CMK (cell line): Measurements from ENCODE around the gene NEURL1B.

Experiments
- DNase-seq: peaks from one replicate; pipeline ENCODE4 v3.0.0-alpha.2; 2010; ENCODE audit warnings: low read depth

Gene NEURL1B

GRCh38 chr5:172678902-172679301, 37.8 kb downstream of the NEURL1B start:
- no peak for DNase-seq

- DNase-seq = no peak
Observed at GRCh38 chr5:172679628-172680212, 38.7 kb downstream of the NEURL1B start.

GRCh38 chr5:172680921-172681320, 39.9 kb downstream of the NEURL1B start:
- DNase-seq = peak; percentile 80

- DNase-seq = no peak
Observed at GRCh38 chr5:172681421-172681820, 40.4 kb downstream of the NEURL1B start.

GRCh38 chr5:172683264-172683644, 42.2 kb downstream of the NEURL1B start:
- DNase-seq = no peak

- no peak for DNase-seq
Observed at GRCh38 chr5:172683645-172684471, 42.8 kb downstream of the NEURL1B start.

GRCh38 chr5:172685091-172685490, 44.0 kb downstream of the NEURL1B start:
- DNase-seq = no peak

GRCh38 chr5:172686111-172686510, 45.0 kb downstream of the NEURL1B start:
- no peak for DNase-seq

- no peak for DNase-seq
Observed at GRCh38 chr5:172686539-172687390, 45.7 kb downstream of the NEURL1B start.

- no peak for DNase-seq
Observed at GRCh38 chr5:172687940-172688339, 46.9 kb downstream of the NEURL1B start.

- DNase-seq = no peak
Observed at GRCh38 chr5:172688349-172689217, 47.5 kb downstream of the NEURL1B start.

- no peak for DNase-seq
Observed at GRCh38 chr5:172689218-172689572, 48.1 kb downstream of the NEURL1B start.

- no peak for DNase-seq
Observed at GRCh38 chr5:172689801-172690200, 48.7 kb downstream of the NEURL1B start.

GRCh38 chr5:172690258-172691075, 49.4 kb downstream of the NEURL1B start:
- no peak for DNase-seq

- DNase-seq = no peak
Observed at GRCh38 chr5:172691886-172692285, 50.8 kb downstream of the NEURL1B start.

GRCh38 chr5:172692451-172692850, 51.4 kb downstream of the NEURL1B start:
- DNase-seq = no peak

- DNase-seq = no peak
Observed at GRCh38 chr5:172692981-172693380, 51.9 kb downstream of the NEURL1B start.

GRCh38 chr5:172694061-172694460, 53.0 kb downstream of the NEURL1B start:
- no peak for DNase-seq

- DNase-seq = no peak
Observed at GRCh38 chr5:172694541-172694940, 53.5 kb downstream of the NEURL1B start.

- DNase-seq = no peak
Observed at GRCh38 chr5:172695232-172696054, 54.4 kb downstream of the NEURL1B start.
